K562 (cell line): ENCODE data around the gene PIGQ.

Experiments used
- BACH1 ChIP-seq: fragments of 200-800 bp; sonication (Bioruptor generic); IDR thresholded peaks from 2 replicates; pipeline ENCODE4 v1.6.1; 2016; ENCODE audit warnings: missing genetic modification characterization, missing compliant biosample characterization
- BDP1 ChIP-seq: IDR thresholded peaks from 3 replicates; pipeline ENCODE4 v1.6.1; 2011; ENCODE audit not compliant: insufficient read length, insufficient read depth
- CGGBP1 ChIP-seq: fragments of 250-450 bp; sonication (Bioruptor Pico); IDR thresholded peaks from 2 replicates; pipeline ENCODE4 v1.9.0; 2021; ENCODE audit warnings: mild to moderate bottlenecking
- FOXJ2 ChIP-seq: fragments of 200-800 bp; sonication (Bioruptor generic); IDR thresholded peaks from 2 replicates; pipeline ENCODE4 v1.6.1; 2016; ENCODE audit warnings: missing genetic modification characterization, missing compliant biosample characterization
- HDAC2 ChIP-seq: fragments of 450-650 bp; IDR thresholded peaks from 2 replicates; pipeline ENCODE4 v1.6.1; 2016; ENCODE audit warnings: mild to moderate bottlenecking
- HOMEZ ChIP-seq: fragments of 250-450 bp; sonication (Bioruptor Pico); IDR thresholded peaks from 2 replicates; pipeline ENCODE4 v1.4.0; 2020; ENCODE audit warnings: mild to moderate bottlenecking, moderate library complexity
- POLR2A ChIP-seq: fragments of 450-650 bp; conservative IDR thresholded peaks from 2 replicates; pipeline ENCODE4 v1.6.1; 2016
- THAP12 ChIP-seq: fragments of 250-450 bp; sonication (Bioruptor Pico); IDR thresholded peaks from 2 replicates; pipeline ENCODE4 v1.9.0; 2021; ENCODE audit warnings: mild to moderate bottlenecking, inconsistent platforms
- ZKSCAN1 ChIP-seq: fragments of 150-350 bp; IDR thresholded peaks from 2 replicates; pipeline ENCODE4 v1.6.1; 2016; ENCODE audit warnings: low read depth, low read length
- ZNF232 ChIP-seq: sonication (generic); formaldehyde crosslinking; IDR thresholded peaks from 2 replicates; pipeline ENCODE4 v1.8.0; 2022; ENCODE audit warnings: mild to moderate bottlenecking, missing genetic modification reagents
- ZNF253 ChIP-seq: fragments of 250-450 bp; sonication (Bioruptor Pico); conservative IDR thresholded peaks from 2 replicates; pipeline ENCODE4 v1.6.1; 2021; ENCODE audit warnings: mild to moderate bottlenecking

GRCh38 chr16:616733-617586 lies 47.2 kb downstream of the PIGQ start:
- TF ChIP-seq HOMEZ = no peak
- TF ChIP-seq ZNF253 (CRISPR knock-in tag) = no peak
- no peak for TF ChIP-seq FOXJ2 (tag)
- no peak for TF ChIP-seq THAP12 (CRISPR knock-in tag)
- no peak for TF ChIP-seq BACH1 (tag)
- no peak for TF ChIP-seq ZNF232 (CRISPR knock-in tag)
- TF ChIP-seq POLR2A = no peak
- TF ChIP-seq ZKSCAN1 = no peak
- TF ChIP-seq CGGBP1 (CRISPR knock-in tag) = no peak
- no peak for TF ChIP-seq HDAC2
- no peak for TF ChIP-seq BDP1
